B cell (primary cell): Measurements from ENCODE around the gene SLC22A17.

ENCODE experiments used
- EZH2 ChIP-seq: IDR thresholded peaks from 2 replicates; pipeline ENCODE4 v1.6.1; 2012; ENCODE audit warnings: borderline replicate concordance, low read depth, mild to moderate bottlenecking, moderate library complexity, low read length; ENCODE audit not compliant: insufficient read depth, poor library complexity, severe bottlenecking
- TF ChIP-seq, protein P1 (sequence below): fragments of 200-600 bp; IDR thresholded peaks from one replicate; pipeline ENCODE4 v1.8.0; 2022; ENCODE audit warnings: antibody characterized with exemption, mild to moderate bottlenecking

DNA sequence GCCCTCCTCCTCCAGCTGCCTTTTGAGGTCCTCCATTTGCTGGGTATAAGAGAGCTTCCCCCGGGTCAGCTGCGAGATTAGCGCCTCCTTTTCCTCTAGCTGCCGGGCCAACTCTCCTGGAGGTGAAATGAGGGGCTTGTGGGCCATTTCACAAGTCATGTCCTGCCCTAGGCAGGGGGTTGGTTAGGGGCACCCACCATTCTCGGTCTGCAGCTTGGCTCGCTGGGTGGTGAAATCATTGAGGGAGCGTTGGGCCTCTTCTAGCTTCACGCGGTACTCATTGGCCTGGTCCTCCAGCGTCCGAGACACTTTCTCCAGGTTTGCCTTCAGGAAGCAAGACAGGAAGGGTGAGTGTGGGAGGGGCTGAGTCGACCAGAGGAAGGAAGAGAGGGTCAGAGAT, 36.7 kb upstream of the SLC22A17 start:
- TF ChIP-seq, protein P1, sequence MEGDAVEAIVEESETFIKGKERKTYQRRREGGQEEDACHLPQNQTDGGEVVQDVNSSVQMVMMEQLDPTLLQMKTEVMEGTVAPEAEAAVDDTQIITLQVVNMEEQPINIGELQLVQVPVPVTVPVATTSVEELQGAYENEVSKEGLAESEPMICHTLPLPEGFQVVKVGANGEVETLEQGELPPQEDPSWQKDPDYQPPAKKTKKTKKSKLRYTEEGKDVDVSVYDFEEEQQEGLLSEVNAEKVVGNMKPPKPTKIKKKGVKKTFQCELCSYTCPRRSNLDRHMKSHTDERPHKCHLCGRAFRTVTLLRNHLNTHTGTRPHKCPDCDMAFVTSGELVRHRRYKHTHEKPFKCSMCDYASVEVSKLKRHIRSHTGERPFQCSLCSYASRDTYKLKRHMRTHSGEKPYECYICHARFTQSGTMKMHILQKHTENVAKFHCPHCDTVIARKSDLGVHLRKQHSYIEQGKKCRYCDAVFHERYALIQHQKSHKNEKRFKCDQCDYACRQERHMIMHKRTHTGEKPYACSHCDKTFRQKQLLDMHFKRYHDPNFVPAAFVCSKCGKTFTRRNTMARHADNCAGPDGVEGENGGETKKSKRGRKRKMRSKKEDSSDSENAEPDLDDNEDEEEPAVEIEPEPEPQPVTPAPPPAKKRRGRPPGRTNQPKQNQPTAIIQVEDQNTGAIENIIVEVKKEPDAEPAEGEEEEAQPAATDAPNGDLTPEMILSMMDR: no peak
- no peak for TF ChIP-seq EZH2
